ENCODE measurements around the gene C4orf50.
"Not testable (repeated sequence)": the region's sequence is repeated elsewhere in the genome, so short reads cannot be mapped to it uniquely, and the experiment has no call there.

The C4orf50 gene

GRCh38 chr4:5857199-5857598 lies 161.0 kb downstream of the C4orf50 start:
- WGBS, 2 experiments: 91 to 95% methylated on average over 2 of the region's 2 CpGs
- Histone ChIP-seq H3K4me3 (ENCODE audit: insufficient read depth, low read depth, low read length) (no peak overlapping the region), H3K36me3 (ENCODE audit: control insufficient read depth, insufficient read depth, low read length) (peaks cover 11% of the 10 kb centered on the region), H3K27me3 (ENCODE audit: control insufficient read depth, insufficient read depth, low read length, poor library complexity, severe bottlenecking) (no peaks in the 10 kb centered on the region), H3K27ac (ENCODE audit: insufficient read depth, low read depth, low read length, poor library complexity, severe bottlenecking) (no peak overlapping the region), H3K4me1 (ENCODE audit: control insufficient read depth, insufficient read depth, low read length) (peaks cover 5% of the 10 kb centered on the region), H3K9me3 (ENCODE audit: control insufficient read depth, low read length) (no peaks in the 10 kb centered on the region)

DNA sequence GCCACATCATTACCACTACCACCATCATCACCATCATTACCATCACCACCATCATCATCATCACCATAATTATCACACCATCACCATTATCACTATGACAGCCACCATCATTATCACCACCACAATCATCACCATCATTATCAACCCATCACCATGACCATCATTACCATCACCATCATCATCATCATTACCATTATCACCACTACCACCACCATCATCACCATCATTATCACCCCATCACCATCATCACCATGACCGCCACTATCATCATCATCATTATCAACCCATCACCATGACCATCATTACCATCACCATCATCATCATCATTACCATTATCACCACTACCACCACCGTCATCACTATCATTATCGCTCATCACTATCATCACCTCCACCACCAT lies 161.9 kb downstream of the C4orf50 start:
- not testable (repeated sequence) for H3K4me1 ChIP-seq (ENCODE audit: control insufficient read depth, insufficient read depth, low read length); H3K27me3 ChIP-seq (ENCODE audit: control insufficient read depth, insufficient read depth, low read length, poor library complexity, severe bottlenecking); H3K27ac ChIP-seq (ENCODE audit: insufficient read depth, low read depth, low read length, poor library complexity, severe bottlenecking); H3K4me3 ChIP-seq (ENCODE audit: insufficient read depth, low read depth, low read length); H3K9me3 ChIP-seq (ENCODE audit: control insufficient read depth, low read length)
- 92 to 93% methylated on average over 3 of the region's 3 CpGs for WGBS, 2 experiments
- H3K36me3 ChIP-seq (ENCODE audit: control insufficient read depth, insufficient read depth, low read length): peaks cover 12% of the 10 kb centered on the region

GRCh38 chr4:5854929-5855328 lies 163.3 kb downstream of the C4orf50 start:
- H3K27ac ChIP-seq (ENCODE audit: insufficient read depth, low read depth, low read length, poor library complexity, severe bottlenecking): no peak overlapping the region
- H3K4me1 ChIP-seq (ENCODE audit: control insufficient read depth, insufficient read depth, low read length): peaks cover 5% of the 10 kb centered on the region
- H3K4me3 ChIP-seq (ENCODE audit: insufficient read depth, low read depth, low read length): no peak overlapping the region
- peaks cover 22% of the 10 kb centered on the region for H3K36me3 ChIP-seq (ENCODE audit: control insufficient read depth, insufficient read depth, low read length)
- H3K9me3 ChIP-seq (ENCODE audit: control insufficient read depth, low read length): no peaks in the 10 kb centered on the region
- no peaks in the 10 kb centered on the region for H3K27me3 ChIP-seq (ENCODE audit: control insufficient read depth, insufficient read depth, low read length, poor library complexity, severe bottlenecking)
- WGBS, 2 experiments: 94 to 95% methylated on average over 1 of the region's 3 CpGs

- Histone ChIP-seq H3K4me3 (ENCODE audit: insufficient read depth, low read depth, low read length) (no peak overlapping the region), H3K4me1 (ENCODE audit: control insufficient read depth, insufficient read depth, low read length) (no peaks in the 10 kb centered on the region), H3K27me3 (ENCODE audit: control insufficient read depth, insufficient read depth, low read length, poor library complexity, severe bottlenecking) (no peaks in the 10 kb centered on the region), H3K36me3 (ENCODE audit: control insufficient read depth, insufficient read depth, low read length) (peaks cover 35% of the 10 kb centered on the region), H3K9me3 (ENCODE audit: control insufficient read depth, low read length) (no peaks in the 10 kb centered on the region), H3K27ac (ENCODE audit: insufficient read depth, low read depth, low read length, poor library complexity, severe bottlenecking) (no peak overlapping the region)
- WGBS, 2 experiments: 84 to 88% methylated on average over 9 of the region's 9 CpGs
Observed at GRCh38 chr4:5852523-5853202, 165.6 kb downstream of the C4orf50 start.

DNA sequence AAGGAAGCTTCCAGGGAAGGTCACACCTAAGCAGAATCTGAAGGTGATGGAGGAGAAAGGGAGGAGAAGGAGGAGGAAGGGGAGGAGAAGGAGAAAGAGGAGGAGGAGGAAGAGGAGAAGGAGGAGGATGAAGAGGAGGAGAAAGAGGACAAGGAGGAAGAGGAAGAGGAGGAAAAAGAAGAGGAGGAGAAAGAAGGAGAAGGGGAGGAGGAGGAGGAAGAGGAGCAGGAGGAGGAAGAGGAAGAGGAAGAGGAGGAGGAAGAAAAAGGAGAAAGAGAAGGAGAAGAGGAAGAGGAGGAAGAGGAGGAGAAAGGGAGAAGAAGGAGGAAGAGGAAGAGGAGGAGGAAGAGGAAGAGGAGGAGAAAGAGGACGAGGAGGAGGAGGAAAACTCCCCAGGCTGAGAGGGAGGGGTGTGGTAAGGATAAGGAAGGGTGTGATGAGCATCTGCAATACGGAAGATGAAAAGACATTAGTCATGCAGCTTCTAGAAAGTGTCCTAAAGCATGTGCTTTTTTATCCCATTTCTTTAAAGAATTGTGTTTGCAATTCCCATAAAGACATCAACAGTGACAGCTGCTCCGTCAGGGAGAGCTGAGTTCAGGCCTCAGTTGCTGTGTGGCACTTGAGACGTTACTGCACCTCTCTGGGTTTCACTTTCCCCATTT lies 166.5 kb downstream of the C4orf50 start:
- no peaks in the 10 kb centered on the region for H3K27me3 ChIP-seq (ENCODE audit: control insufficient read depth, insufficient read depth, low read length, poor library complexity, severe bottlenecking)
- no peaks in the 10 kb centered on the region for H3K9me3 ChIP-seq (ENCODE audit: control insufficient read depth, low read length)
- H3K4me1 ChIP-seq (ENCODE audit: control insufficient read depth, insufficient read depth, low read length): no peaks in the 10 kb centered on the region
- peaks cover 35% of the 10 kb centered on the region for H3K36me3 ChIP-seq (ENCODE audit: control insufficient read depth, insufficient read depth, low read length)
- 91 to 97% methylated on average over 4 of the region's 4 CpGs for WGBS, 2 experiments
- no peak overlapping the region for H3K4me3 ChIP-seq (ENCODE audit: insufficient read depth, low read depth, low read length)
- H3K27ac ChIP-seq (ENCODE audit: insufficient read depth, low read depth, low read length, poor library complexity, severe bottlenecking): no peak overlapping the region

Data from ectodermal cell (in vitro differentiated cells).